Hematopoietic multipotent progenitor cell treated with erythropoietin and hydrocortisone succinate and interleukin-3 and kit ligand, for 4 days (in vitro differentiated cells): ENCODE results near the gene FGF21.
"Not testable (repeated sequence)": the region's sequence is repeated elsewhere in the genome, so short reads cannot be mapped to it uniquely, and the experiment has no call there.

ENCODE experiments used
- DNase-seq: peaks from one replicate; pipeline ENCODE4 v3.0.0-alpha.2; 2015

Gene FGF21

DNA sequence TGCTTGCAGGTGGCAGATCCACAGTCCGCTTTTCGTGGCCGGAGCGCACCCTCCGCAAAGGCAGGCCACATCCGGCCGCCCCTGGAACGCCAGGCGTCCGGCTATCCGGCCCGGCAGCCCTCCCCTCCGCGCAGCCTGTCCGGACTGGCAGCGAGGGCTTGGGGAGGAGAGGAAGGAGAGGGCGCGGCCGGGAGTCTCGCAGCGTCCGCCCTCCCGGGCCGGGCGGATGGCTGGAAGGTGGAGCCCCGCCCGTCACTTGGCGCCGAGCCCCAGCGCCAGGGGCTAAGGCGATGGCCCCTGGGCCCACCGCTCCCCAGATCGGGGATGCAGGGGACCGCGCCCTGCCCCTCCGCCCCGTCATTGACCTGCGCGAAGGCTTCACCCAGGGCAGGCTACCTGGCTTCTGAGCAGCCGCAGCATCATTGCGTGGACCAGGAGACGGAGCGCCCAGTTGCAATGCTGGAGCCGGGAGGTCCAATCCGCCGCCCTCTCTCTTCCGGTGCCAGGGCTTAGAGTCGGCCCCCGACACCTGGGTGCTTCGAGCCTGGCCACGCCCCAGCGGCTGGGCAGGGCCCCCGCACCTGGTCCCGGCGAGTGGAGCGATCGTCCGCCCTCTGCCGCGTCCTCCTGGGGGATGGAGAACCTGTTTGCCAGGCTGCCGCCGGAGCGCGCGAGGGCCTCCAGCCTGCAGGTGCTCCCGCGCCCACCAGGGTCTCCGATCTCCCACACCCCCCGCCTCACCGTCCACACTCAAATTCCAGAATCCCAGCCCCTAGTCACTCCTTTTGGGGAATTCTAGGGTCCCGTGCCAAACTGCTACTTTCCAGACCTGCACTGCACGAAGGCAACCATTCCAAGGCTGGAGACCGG lies 2.6 kb upstream of the FGF21 start, which contains the start of gene FUT1:
Gene FUT1 (minus strand): TSS at position 146 of the 870 bp plus-strand sequence. CDS start 1,360 bp downstream, outside the sequence.
- peak; percentile 78 for DNase-seq

DNA sequence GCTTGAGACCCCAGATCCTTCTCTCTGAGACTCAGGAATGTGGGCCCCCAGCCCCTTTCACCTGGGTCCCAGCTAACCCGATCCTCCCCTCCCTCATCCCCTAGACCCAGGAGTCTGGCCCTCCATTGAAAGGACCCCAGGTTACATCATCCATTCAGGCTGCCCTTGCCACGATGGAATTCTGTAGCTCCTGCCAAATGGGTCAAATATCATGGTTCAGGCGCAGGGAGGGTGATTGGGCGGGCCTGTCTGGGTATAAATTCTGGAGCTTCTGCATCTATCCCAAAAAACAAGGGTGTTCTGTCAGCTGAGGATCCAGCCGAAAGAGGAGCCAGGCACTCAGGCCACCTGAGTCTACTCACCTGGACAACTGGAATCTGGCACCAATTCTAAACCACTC lies 463 bp downstream of the FGF21 start:
- DNase-seq, result no peak

DNA sequence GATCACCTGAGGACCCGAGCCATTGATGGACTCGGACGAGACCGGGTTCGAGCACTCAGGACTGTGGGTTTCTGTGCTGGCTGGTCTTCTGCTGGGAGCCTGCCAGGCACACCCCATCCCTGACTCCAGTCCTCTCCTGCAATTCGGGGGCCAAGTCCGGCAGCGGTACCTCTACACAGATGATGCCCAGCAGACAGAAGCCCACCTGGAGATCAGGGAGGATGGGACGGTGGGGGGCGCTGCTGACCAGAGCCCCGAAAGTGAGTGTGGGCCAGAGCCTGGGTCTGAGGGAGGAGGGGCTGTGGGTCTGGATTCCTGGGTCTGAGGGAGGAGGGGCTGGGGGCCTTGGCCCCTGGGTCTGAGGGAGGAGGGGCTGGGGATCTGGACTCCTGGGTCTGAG lies 888 bp downstream of the FGF21 start:
- DNase-seq, result no peak

DNA sequence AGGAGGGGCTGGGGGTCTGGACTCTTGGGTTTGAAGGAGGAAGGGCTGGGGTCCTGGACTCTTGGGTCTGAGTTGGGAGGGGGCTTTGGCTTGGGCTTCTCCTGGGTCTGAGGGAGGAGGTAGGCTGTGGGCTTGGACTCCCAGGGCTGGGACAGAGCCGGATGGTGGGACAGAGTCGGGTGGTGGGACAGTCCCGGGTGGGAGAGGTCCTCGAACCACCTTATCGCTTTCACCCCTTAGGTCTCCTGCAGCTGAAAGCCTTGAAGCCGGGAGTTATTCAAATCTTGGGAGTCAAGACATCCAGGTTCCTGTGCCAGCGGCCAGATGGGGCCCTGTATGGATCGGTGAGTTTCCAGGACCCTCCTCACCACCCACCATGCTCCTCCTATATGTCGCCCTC lies 1.4 kb downstream of the FGF21 start:
- DNase-seq, result no peak

DNA sequence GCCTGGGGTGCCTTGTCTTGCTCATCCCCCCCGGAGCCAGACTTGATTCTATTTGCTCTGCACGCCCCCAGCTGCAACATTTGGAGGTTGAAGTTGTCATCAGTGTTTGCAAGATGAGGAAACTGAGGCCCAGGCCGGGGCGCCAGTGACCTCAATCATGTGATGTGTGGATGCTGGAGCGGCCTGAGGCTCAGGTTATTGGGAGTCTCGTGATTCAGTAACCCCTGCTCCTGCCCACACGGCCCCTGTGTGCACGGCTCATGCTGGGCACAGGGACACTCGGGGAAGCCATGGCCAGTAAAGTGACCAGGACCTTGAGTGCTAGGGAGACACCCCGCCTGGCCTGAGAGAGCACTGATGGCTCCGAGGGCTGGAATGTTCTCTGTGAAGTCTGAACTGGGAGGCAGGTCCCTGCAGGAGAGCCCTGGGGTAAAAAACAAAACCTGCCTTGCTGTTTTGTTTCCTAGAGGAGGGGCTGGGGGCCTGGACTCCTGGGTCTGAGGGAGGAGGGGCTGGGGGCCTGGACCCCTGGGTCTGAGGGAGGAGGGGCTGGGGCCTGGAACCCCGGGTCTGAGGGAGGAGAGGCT lies 1.9 kb downstream of the FGF21 start:
- DNase-seq, result no peak

DNA sequence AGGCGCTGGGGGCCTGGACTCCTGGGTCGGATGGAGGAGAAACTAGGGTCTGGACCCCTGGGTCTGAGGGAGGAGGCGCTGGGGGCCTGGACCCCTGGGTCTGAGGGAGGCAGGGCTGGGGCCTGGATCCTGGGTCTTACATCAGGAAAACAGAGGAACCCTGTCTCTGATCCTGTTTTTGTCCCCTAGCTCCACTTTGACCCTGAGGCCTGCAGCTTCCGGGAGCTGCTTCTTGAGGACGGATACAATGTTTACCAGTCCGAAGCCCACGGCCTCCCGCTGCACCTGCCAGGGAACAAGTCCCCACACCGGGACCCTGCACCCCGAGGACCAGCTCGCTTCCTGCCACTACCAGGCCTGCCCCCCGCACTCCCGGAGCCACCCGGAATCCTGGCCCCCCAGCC lies 2.4 kb downstream of the FGF21 start:
- no peak for DNase-seq

DNA sequence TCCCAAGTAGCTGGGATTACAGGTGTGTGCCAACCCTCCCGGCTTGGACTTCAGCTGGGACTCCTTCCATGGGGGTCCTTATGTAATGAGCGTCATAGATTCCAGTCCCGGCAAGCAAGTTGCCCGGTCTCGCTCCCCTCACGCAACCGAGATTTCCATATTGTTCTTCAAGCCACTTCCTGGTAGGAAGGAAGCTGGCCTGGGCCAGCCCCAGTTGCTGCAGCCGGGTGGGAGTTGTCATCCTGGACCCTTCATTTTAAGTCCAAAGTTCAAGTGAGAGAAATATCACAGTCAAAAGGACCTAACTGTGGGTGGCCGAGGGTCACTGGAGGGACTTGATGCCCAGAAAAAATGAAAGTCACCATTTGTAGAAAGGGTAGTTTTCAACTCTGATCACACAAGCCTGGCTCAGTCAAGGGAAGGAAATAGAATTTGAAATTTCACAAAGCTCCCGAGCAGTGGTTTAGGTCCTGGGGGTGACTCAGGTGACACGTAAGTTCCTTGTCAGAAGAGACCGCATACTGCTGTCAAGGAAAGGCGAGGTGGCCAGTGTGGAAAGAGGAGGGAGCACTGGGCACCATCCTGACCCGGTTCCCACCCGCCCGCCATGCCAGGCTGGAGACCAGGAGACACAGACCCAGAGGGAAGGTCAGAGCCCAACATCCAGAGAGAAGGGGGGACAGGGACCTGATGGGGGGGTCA lies 5.3 kb downstream of the FGF21 start:
- no peak for DNase-seq

DNA sequence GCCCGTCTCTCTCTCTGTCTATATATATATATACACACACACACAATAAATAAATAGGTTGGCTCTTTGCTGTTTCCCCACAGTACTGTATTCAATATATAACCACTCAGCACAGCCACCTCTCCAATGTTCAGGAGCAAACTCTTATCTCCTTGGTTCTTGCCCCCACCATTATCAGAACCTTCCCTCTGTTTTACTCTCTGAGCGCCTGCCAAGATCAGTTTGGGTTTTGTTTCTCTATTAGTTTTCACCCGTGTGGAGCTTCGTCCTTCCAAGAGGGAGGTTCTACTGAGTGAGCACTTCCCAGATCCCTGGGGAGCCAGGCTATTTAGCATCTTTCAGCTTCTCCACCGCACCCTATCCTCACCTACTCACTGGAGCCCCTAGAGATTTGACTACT lies 10.5 kb downstream of the FGF21 start:
- peak; percentile 80 for DNase-seq

DNA sequence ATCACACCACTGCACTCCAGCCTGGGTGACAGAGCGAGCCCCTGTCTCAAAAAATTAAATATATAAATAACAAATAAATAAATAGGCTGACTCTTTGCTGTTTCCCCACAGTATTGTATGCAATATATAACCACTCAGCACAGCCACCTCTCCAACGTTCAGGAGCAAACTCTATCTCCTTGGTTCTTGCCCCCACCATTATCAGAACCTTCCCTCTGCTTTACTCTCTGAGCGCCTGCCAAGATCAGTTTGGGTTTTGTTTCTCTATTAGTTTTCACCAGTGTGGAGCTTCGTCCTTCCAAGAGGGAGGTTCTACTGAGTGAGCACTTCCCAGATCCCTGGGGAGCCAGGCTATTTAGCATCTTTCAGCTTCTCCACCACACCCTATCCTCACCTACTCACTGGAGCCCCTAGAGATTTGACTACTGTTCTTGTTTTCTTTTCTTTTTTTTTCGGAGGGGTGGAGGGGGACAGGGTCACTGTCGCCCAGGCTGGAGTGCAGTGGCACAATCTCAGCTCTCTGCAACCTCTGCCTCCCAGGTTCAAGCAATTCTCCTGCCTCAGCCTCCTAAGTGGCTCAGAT lies 12.9 kb downstream of the FGF21 start:
- not testable (repeated sequence) for DNase-seq

DNA sequence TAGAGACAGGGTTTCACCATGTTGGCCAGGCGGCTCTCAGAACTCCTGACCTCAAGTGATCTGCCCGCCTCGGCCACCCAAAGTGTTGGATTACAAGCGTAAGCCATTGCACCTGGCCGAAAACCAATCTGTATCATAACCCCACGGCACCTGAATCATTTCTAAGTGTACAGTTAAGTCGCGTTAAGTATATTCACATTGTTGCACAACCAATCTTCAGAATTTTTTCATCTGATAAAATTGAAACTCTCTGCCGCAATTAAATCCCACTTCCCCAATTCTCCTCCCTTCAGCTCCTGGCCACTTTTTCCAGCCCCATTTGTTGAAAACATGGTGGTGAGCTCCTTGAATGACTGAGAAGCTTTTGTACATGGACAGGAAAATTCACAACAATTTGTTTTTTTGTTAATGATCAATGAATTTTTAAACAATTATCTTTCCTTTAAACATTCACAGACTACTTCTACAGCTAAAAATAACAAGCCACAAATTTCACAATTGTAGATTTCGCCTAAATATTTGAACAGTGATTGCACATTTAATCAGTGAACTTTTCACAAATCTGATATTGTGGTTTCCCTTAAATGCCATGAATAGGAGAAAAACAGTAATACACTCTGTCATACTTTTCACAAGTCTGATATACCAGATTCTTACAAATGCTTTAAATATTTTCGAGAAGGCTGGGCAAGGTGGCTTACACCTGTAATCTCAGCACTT lies 13.8 kb downstream of the FGF21 start:
- DNase-seq, result peak; percentile 64

DNA sequence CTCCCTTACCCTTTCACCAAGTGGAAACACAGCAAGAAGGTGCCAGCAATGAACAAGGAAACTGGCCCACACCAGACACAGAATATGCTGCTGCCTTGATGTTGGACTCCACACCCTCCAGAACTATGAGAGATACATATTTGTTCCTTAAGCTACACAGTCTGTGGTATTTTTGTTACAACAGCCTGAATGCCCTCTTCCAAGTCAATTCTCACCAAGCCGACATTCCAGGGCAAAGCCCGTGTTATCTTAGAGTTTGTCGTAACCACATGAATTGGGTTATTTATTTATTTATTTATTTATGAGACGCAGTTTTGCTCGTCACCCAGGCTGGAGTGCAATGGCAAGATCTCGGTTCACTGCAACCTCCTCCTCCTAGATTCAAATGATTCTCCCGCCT lies 14.9 kb downstream of the FGF21 start:
- no peak for DNase-seq

DNA sequence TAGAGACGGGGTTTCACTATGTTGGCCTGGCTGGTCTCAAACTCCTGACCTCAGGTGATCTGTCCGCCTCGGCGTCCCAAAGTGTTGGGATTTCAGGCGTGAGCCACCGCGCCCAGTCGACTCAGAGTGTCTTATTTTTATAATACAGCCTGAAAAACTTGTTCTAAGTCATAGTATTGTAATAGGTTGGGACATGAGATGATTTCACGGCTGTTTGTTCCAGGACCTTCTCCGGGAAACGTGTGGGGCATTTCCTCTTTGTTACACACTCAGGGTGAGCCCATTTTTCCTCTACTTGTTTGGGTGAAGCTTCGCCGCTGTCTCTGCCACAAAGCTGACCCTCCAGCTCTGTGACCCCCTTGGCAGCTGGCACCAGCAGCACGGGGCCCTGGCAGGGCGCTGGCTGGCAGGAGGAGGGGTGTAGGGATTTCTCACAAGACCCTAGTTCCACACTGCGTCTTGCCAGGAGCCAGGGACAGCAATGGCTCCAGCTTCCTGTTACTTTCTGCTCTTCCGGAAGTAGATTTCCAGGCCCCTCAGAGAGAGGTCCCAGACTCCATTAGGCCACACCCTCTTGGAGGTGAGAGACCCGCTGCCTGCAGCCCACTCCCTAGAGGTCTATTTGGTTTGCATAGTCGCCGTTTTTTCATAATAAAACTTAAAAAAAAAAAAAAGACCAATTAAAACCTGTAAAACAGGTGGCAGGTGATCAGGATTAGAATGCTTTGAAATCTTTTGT lies 15.6 kb downstream of the FGF21 start:
- DNase-seq, result no peak

DNA sequence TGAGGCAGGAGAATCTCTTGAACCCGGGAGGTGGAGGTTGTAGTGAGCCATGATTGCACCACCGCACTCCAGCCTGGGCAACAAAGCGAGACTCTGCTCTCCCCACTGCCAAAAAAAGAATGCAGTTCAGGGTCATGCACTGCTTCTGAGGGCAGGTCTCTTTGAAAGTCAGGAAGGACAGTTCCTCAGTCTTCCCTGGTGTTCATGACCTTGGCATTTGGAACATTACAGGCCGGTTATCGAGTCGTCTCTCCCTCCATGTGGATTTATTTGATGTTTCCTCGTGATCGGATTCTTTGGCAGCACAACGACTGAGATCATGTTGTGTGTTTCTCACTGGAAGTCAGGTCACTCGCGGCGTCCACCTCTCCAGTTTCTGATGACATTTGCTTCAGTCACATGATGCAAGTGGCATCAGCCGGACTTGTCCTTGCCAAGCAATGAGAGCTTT lies 17.2 kb downstream of the FGF21 start:
- no peak for DNase-seq

DNA sequence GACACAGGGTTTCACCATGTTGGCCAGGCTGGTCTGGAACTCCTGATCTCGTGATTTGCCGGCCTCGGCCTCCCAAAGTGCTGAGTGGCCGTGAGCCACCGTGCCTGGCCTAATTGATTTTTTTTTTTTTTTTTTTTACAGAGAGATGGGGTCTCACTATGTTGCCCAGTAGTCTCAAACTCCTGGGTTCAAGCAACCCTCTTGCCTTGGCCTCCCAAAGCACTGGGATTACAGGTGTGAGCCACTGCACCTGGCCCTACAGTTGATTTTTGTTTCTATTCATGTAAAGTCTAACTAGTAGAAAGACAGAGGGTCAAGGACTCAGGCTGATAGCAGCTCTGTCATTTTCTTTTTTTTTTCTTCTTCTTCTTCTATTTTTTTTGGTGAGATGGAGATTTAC lies 21.8 kb downstream of the FGF21 start:
- no peak for DNase-seq

DNA sequence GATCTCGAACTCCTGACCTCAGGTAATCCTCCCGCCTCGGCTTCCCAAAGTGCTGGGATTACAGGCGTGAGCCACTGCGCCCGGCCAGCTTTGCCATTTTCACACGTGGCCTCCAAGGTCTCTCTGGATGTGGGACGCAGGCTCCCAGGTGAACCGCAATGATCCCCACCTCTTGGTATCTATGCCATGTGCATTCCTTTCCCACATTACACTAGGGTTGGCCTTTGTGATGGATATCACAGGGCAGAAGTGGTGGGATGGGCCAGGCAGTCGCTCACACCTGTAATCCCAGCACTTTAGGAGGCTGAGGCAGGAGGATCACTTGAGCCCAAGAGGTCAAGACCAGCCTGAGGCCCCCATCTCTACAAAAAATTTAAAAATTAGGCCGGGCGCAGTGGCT lies 22.4 kb downstream of the FGF21 start:
- no peak for DNase-seq

DNA sequence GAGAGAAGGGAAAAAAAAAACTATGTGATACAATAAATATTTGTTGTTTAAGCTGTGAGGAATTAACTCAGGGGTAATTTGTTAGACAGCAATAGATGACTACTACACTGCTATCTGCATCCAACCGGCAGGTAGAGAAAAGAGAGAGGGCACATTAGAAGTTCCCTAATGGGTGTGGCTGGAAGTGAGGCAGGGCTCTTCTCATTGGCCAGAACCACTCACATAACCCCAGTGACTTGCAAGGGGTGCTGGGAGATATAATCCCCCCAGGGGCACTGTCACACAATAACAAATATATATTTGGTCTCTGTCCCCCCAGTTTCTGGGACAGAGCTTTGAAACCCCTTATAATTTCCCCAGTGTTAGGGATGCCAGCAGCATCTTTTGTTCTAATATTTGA lies 24.3 kb downstream of the FGF21 start:
- DNase-seq, result no peak

DNA sequence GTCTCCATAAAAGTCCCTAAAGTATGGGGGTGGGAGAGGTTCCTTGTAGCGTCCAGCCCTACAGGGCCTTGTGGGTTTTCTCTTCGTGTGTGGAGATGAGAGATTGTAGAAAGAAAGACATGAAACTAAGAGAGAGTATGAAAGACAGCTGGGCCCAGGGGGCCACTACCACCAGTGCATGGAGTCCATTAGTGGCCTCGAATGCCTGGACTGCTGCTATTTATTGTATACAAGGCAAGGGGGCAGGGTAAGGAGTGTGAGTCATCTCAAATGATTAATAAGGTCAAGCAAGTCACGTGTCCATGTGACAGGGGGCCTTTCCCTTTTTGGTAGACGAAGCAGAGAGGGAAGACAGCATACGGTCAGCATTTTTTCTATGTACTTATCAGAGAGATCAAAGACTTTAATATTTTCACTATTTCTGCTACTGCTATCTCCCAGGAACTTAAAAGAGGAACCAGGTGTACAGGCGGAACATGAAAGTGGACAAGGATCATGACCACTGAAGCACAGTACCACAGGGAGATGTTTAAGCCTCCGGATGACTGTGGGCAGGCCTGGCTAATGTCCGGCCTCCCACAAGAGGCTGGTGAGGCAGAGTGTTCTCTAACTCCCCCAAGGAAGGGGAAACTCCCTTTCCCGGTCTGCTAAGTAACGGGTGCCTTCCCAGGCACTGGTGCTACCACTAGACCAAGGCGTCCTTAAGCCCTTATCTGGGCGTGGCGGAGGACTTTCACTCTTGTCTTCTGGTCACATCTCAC lies 25.5 kb downstream of the FGF21 start:
- peak; percentile 58 for DNase-seq

DNA sequence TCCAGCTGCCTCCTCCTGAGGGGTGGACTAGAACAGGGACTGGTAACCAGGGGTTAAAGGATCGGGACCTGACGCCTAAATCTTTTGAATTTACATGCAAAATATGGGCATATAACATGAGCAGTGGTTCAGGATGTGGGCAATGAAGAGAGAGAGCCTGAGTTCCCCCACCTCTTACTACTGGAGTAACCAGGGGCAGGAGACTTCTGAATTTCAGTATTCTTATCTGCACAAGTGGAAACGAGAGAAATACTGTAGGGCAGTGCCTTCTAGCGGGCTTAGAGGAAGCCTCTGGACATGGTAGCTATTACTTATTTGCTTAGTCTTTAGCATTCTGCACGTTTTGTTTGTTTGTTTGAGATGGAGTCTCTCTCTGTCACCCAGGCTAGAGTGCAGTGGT lies 29.2 kb downstream of the FGF21 start:
- peak; percentile 66 for DNase-seq

DNA sequence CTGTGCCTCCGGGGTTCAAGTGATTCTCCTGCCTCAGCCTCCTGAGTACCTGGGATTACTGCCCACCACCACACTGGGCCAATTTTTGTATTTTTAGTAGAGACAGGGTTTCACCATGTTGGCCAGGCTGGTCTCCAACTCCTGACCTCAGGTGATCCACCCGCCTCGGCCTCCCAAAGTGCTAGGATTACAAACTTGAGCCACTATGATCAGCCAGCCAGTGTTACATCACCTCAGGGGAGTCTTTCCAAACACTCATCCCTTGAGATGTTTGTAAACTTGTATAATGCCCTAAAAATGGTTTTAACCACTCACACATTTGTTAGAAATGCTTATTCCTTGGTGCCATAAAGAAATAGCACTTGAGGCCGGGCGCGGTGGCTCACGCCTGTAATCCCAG lies 31.1 kb downstream of the FGF21 start:
- not testable (repeated sequence) for DNase-seq

DNA sequence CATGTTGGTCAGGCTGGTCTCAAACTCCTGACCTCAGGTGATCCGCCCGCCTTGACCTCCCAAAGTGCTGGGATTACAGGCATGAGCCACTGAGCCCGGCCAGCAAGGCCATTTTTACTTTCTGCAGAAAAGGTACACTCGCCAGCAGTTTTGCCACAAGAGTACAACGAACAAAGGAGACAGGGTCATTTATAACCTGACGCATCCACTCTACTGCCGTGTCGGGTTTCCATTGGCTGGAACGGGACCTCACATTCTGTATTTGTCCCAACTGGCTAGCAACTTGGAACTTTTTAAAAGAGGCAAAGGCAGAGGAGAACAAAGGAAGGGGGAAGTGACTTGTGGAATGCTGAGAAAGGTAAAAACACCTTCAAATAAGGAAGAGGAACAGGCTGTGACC lies 32.0 kb downstream of the FGF21 start:
- not testable (repeated sequence) for DNase-seq

DNA sequence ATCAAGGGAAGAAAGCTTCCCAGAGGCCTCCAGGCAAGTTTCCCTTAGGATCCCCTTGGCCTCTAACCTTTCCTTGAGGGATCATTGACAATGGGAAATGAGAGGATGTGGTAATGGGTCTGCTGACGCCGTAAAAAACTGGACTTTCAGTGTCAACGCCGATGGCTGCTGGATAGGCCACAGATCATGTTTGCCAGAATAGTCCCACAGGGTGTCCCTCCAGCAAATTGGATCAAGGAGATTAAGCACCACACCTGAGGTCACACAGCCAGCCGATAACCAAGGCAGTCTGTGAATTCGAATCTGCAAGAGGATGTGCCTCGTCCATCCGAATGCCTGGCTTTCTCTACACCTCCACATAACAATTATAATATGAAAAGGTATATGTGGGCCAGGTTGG lies 37.9 kb downstream of the FGF21 start:
- DNase-seq, result no peak
